ENCODE measurements around the gene ZSCAN32. TPM values are rescaled to one million over a fixed set of nuclear protein-coding genes. Genes with fewer than 3 reads are reported as not detected.

The ZSCAN32 gene
- total RNA-seq, 1 donor from 2014 or later: 4.2 TPM

GRCh38 chr16:3389663-3390338 is 11.0 kb downstream of the ZSCAN32 start:
- H3K9me3 ChIP-seq: peaks cover 56 to 86% of the 10 kb centered on the region in 2 donors
- H3K36me3 ChIP-seq: peaks cover 70 to 87% of the 10 kb centered on the region in 2 donors
- intact Hi-C loops (cut with DNase I): no loop called here
- no peak overlapping the region for H3K27ac ChIP-seq
- no peak for DNase-seq (ENCODE audit: low spot score in 2 of 2)
- TF ChIP-seq CTCF (IDR thresholded peaks at IDR 0.05): no peak
- H3K27me3 ChIP-seq: no peaks in the 10 kb centered on the region
- H3K4me1 ChIP-seq: no peaks in the 10 kb centered on the region
- no peak overlapping the region for H3K4me3 ChIP-seq

- intact Hi-C loops (cut with DNase I): no loop called here
- no peak for DNase-seq (ENCODE audit: low spot score in 2 of 2)
- H3K9me3 ChIP-seq: peaks cover 62 to 87% of the 10 kb centered on the region in 2 donors
- TF ChIP-seq CTCF (IDR thresholded peaks at IDR 0.05): no peak
- H3K27ac ChIP-seq: no peak overlapping the region
- no peaks in the 10 kb centered on the region for H3K27me3 ChIP-seq
- no peak overlapping the region for H3K4me3 ChIP-seq
- peaks cover 72 to 87% of the 10 kb centered on the region in 2 donors for H3K36me3 ChIP-seq
- H3K4me1 ChIP-seq: no peaks in the 10 kb centered on the region
Observed at GRCh38 chr16:3388325-3388724, 12.5 kb downstream of the ZSCAN32 start.

DNA sequence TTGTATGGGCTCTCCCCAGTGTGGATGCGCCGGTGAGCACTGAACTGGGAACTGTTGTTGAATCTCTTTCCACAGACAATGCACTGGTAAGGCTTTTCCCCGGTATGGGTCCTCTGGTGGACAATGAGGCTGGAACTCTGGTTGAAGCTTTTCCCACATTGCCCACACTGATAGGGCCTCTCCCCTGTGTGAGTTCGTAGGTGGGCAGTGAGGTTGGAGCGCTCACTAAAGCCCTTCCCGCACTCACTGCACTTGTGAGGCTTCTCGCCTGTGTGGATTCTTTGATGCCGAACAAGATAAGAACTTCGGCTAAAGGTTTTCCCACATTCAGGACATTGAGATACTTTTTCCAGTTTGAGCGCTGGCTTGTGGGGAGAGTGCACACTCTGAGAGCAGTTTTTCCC is 17.8 kb downstream of the ZSCAN32 start:
- peak overlapping the region in 1 of 2 donors; percentile 30 for H3K4me3 ChIP-seq
- no peak for DNase-seq (ENCODE audit: low spot score in 2 of 2)
- intact Hi-C loops (cut with DNase I): no loop called here
- H3K36me3 ChIP-seq: peaks cover 42 to 66% of the 10 kb centered on the region in 2 donors
- no peak for TF ChIP-seq CTCF (IDR thresholded peaks at IDR 0.05)
- no peaks in the 10 kb centered on the region for H3K27me3 ChIP-seq
- H3K9me3 ChIP-seq: peaks cover 86 to 91% of the 10 kb centered on the region in 2 donors
- H3K27ac ChIP-seq: no peak overlapping the region
- no peaks in the 10 kb centered on the region for H3K4me1 ChIP-seq

- no peak for DNase-seq (ENCODE audit: low spot score in 2 of 2)
- no peaks in the 10 kb centered on the region for H3K4me1 ChIP-seq
- H3K27me3 ChIP-seq: no peaks in the 10 kb centered on the region
- intact Hi-C loops (cut with DNase I): loop anchor here (5.0 kb wide), 1 partner anchor 34 kb away; no protein-coding TSS in a partner anchor
- H3K9me3 ChIP-seq: peaks cover 78 to 92% of the 10 kb centered on the region in 2 donors
- H3K27ac ChIP-seq: no peak overlapping the region
- H3K36me3 ChIP-seq: peaks cover 14 to 26% of the 10 kb centered on the region in 2 donors
- no peak overlapping the region for H3K4me3 ChIP-seq
- no peak for TF ChIP-seq CTCF (IDR thresholded peaks at IDR 0.05)
Observed at GRCh38 chr16:3377917-3378316, 22.9 kb downstream of the ZSCAN32 start.

- H3K36me3 ChIP-seq: peaks cover 0 to 5% of the 10 kb centered on the region in 2 donors
- intact Hi-C loops (cut with DNase I): loop anchor here (5.0 kb wide), 1 partner anchor 37 kb away; no protein-coding TSS in a partner anchor
- TF ChIP-seq CTCF (IDR thresholded peaks at IDR 0.05): no peak
- no peak overlapping the region for H3K4me3 ChIP-seq
- DNase-seq (ENCODE audit: low spot score in 2 of 2): no peak
- no peak overlapping the region for H3K27ac ChIP-seq
- H3K4me1 ChIP-seq: no peaks in the 10 kb centered on the region
- H3K9me3 ChIP-seq: peaks cover 61 to 69% of the 10 kb centered on the region in 2 donors
- H3K27me3 ChIP-seq: no peaks in the 10 kb centered on the region
Observed at GRCh38 chr16:3375680-3376079, 25.1 kb downstream of the ZSCAN32 start.

All from ascending aorta (tissue), 2 donors.